Measurements from ENCODE around the gene IFFO2.

Gene IFFO2

DNA sequence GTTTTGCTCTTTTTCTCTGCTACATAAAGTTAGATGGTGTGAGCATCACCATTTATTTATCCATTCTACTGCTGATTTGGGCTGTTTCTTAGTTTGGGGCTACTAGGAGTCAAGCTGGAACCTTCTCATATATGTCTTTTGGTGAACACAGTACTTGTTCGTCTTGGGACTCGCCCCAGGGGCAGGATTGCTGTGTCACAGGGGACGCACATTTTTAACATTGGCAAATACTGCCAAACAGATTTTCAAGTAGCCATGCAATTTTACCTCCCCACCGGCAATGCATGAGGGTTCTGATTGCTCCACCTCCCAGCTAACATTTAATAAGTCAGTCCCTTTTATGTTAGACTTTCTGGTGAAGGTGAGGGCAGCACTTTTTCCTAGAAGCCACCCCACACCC is 7.5 kb upstream of the IFFO2 start:
- TF ChIP-seq CTCF (conservative IDR thresholded peaks at IDR 0.05; ENCODE audit: low read depth, low read length), result no peak
- no peak for DNase-seq (ENCODE audit: low read depth)

GRCh38 chr1:18962855-18963737 is 6.6 kb upstream of the IFFO2 start:
- no peak for TF ChIP-seq CTCF (conservative IDR thresholded peaks at IDR 0.05; ENCODE audit: low read depth, low read length)
- no peak for DNase-seq (ENCODE audit: low read depth)
- no peak overlapping the region for H3K4me3 ChIP-seq (ENCODE audit: low read length)

More for the DNA sequence above, 7.5 kb upstream of the IFFO2 start:
- no peak overlapping the region for H3K4me3 ChIP-seq (ENCODE audit: low read length)

- DNase-seq (ENCODE audit: low read depth), result no peak
These were observed 5.7 kb upstream of the IFFO2 start for GRCh38 chr1:18962121-18962721.

GRCh38 chr1:18960821-18961220 is 4.3 kb upstream of the IFFO2 start:
- TF ChIP-seq CTCF (conservative IDR thresholded peaks at IDR 0.05; ENCODE audit: low read depth, low read length), result no peak
- no peak for DNase-seq (ENCODE audit: low read depth)
- no peak overlapping the region for H3K4me3 ChIP-seq (ENCODE audit: low read length)

More at GRCh38 chr1:18962121-18962721, 5.7 kb upstream of the IFFO2 start:
- H3K4me3 ChIP-seq (ENCODE audit: low read length), result no peak overlapping the region
- TF ChIP-seq CTCF (conservative IDR thresholded peaks at IDR 0.05; ENCODE audit: low read depth, low read length), result no peak

DNA sequence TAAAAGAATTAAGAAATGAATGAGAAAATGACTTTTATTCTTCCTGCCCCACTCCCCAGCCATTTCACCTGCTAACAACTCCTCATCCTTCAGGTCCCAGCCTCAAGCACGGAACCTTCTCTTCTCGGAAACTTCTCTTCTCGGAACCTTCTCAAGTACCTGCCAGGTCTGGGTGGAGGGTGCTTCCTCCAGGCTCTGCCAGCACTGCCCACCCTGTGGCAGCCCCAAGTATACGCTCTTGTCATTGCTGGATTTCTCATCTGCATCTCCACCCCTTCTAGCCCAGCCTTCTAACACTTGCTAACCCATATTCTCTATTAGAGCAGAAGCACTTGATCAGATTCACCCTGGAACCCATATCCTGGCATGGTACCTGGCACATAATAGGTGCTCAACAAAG is 3.9 kb upstream of the IFFO2 start:
- no peak for TF ChIP-seq CTCF (conservative IDR thresholded peaks at IDR 0.05; ENCODE audit: low read depth, low read length)
- H3K4me3 ChIP-seq (ENCODE audit: low read length), result no peak overlapping the region
- no peak for DNase-seq (ENCODE audit: low read depth)

GRCh38 chr1:18959591-18959990 is 3.1 kb upstream of the IFFO2 start:
- no peak for TF ChIP-seq CTCF (conservative IDR thresholded peaks at IDR 0.05; ENCODE audit: low read depth, low read length)
- no peak for DNase-seq (ENCODE audit: low read depth)
- H3K4me3 ChIP-seq (ENCODE audit: low read length), result no peak overlapping the region
